GM23248 (cell line): ENCODE results near the gene CDC42EP5. TPM values are rescaled to one million over a fixed set of nuclear protein-coding genes. Genes with fewer than 3 reads are reported as not detected.
A peak's percentile ranks its signal among the peaks of the same experiment; 100 is the strongest.

ENCODE experiments used
- DNase-seq: peaks from one replicate; pipeline ENCODE4 v3.0.0-alpha.2; 2015
- H2AFZ ChIP-seq: fragments of 200-600 bp; sonication (generic); 2 replicates; pipeline ENCODE4 v1.6.1; 2016; ENCODE audit warnings: antibody characterized with exemption
- H3F3A ChIP-seq: fragments of 200-600 bp; sonication (generic); 2 replicates; pipeline ENCODE4 v1.6.1; 2016; ENCODE audit warnings: mild to moderate bottlenecking, antibody characterized with exemption, mixed run types; ENCODE audit not compliant: insufficient read depth
- H3K27ac ChIP-seq: fragments of 200-600 bp; sonication (generic); 2 replicates; pipeline ENCODE4 v1.5.1; 2016; ENCODE audit warnings: mild to moderate bottlenecking
- H3K27me3 ChIP-seq: fragments of 200-600 bp; sonication (generic); replicated peaks from 2 replicates; pipeline ENCODE4 v1.6.1; 2016; ENCODE audit warnings: mild to moderate bottlenecking; ENCODE audit not compliant: insufficient read depth
- H3K36me3 ChIP-seq: fragments of 200-600 bp; sonication (generic); 2 replicates; pipeline ENCODE4 v1.6.1; 2016; ENCODE audit warnings: low read depth, mild to moderate bottlenecking
- H3K4me1 ChIP-seq: fragments of 200-600 bp; sonication (generic); 2 replicates; pipeline ENCODE4 v1.6.1; 2016; ENCODE audit warnings: mild to moderate bottlenecking; ENCODE audit not compliant: insufficient read depth
- H3K4me2 ChIP-seq: fragments of 200-600 bp; sonication (generic); one replicate; pipeline ENCODE4 v1.6.1; 2016; ENCODE audit warnings: mild to moderate bottlenecking; ENCODE audit not compliant: unreplicated experiment
- H3K4me3 ChIP-seq: fragments of 200-600 bp; sonication (generic); 2 replicates; pipeline ENCODE4 v1.5.1; 2016; ENCODE audit warnings: mild to moderate bottlenecking
- H3K79me2 ChIP-seq: fragments of 200-600 bp; sonication (generic); 2 replicates; pipeline ENCODE4 v1.6.1; 2016; ENCODE audit warnings: mild to moderate bottlenecking; ENCODE audit not compliant: insufficient read depth
- H3K9ac ChIP-seq: fragments of 200-600 bp; sonication (generic); 2 replicates; pipeline ENCODE4 v1.6.1; 2016; ENCODE audit warnings: mild to moderate bottlenecking
- H3K9me2 ChIP-seq: fragments of 200-600 bp; sonication (generic); 2 replicates; pipeline ENCODE4 v1.6.1; 2016; ENCODE audit warnings: mixed run types, mild to moderate bottlenecking, moderate library complexity; ENCODE audit not compliant: insufficient read depth
- H3K9me3 ChIP-seq: fragments of 200-600 bp; sonication (generic); one replicate; pipeline ENCODE4 v1.6.1; 2017; ENCODE audit warnings: low read depth
- H4K20me1 ChIP-seq: fragments of 200-600 bp; sonication (generic); 2 replicates; pipeline ENCODE4 v1.6.0; 2016; ENCODE audit not compliant: insufficient read depth
- EZH2 ChIP-seq: fragments of 200-600 bp; sonication (generic); IDR thresholded peaks from 2 replicates; pipeline ENCODE4 v1.6.1; 2018; ENCODE audit warnings: antibody characterized with exemption, mild to moderate bottlenecking; ENCODE audit not compliant: insufficient read depth, poor library complexity, severe bottlenecking
- EZH2phosphoT487 ChIP-seq: fragments of 200-600 bp; sonication (generic); IDR thresholded peaks from 2 replicates; pipeline ENCODE4 v1.6.1; 2018; ENCODE audit warnings: antibody characterized with exemption, moderate library complexity, mild to moderate bottlenecking, low read depth; ENCODE audit not compliant: insufficient read depth
- WGBS, 2 experiments: methylation state at CpG; one replicate each; pipeline ENCODE4 v1.1.6; 2015 to 2017; ENCODE audit warnings: low lambda C conversion rate in 2 of 2, low coverage in 1 of 2; ENCODE audit errors: missing lambda C conversion rate in 2 of 2; 5-methylcytosine and 5-hydroxymethylcytosine counted together
- in situ Hi-C: fragments of 300-500 bp; cut with MboI; formaldehyde crosslinking; loops from 2 replicates; pipeline ENCODE4 v1.15.0; 2020
- polyA plus RNA-seq: library from polyadenylated mRNA; unstranded; fragments of >200 nt; fragmentation: Nextera tagmentation; extraction: Ambion mirVana; gene quantifications from 2 replicates; pipeline ENCODE4 v1.2.1, GENCODE V29; 2016
- total RNA-seq: library from RNA; depleted of rRNA; stranded (reverse); fragments of >200 nt; shearing (Covaris generic); gene quantifications from 2 replicates; pipeline ENCODE4 v1.2.3, GENCODE V29; 2014; rRNA removed

Gene CDC42EP5, protein sequence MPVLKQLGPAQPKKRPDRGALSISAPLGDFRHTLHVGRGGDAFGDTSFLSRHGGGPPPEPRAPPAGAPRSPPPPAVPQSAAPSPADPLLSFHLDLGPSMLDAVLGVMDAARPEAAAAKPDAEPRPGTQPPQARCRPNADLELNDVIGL
- total RNA-seq (39.6 and 51.7 TPM in 2 replicates), polyA plus RNA-seq (4.4 and 5.2 TPM in 2 replicates)

GRCh38 chr19:54473071-54473891 is at the start of gene CDC42EP5:
CDC42EP5 (minus strand) TSS chr19:54473296; CDS start chr19:54465547, 7,749 bp downstream.
- no peaks in the 10 kb centered on the region for H4K20me1 ChIP-seq
- WGBS, 2 experiments, result 2 to 3% methylated on average over 13 to 14 of the region's 14 CpGs
- H3K4me1 ChIP-seq, result peaks cover 9% of the 10 kb centered on the region
- peak within 1 kb of the TSS; percentile 86 for H2AFZ ChIP-seq
- H3K27ac ChIP-seq, result peak within 1 kb of the TSS; percentile 60
- TF ChIP-seq EZH2 (no peak), EZH2phosphoT487 (no peak)
- H3K4me2 ChIP-seq, result peak within 1 kb of the TSS; percentile 87
- peak within 1 kb of the TSS; percentile 78 for H3K9ac ChIP-seq
- DNase-seq, result peak; percentile 88
- peak within 1 kb of the TSS; percentile 86 for H3K4me3 ChIP-seq
- 0 out of 2 replicates have a peak, but pooled peaks cover 2% of the 10 kb centered on the region for H3F3A ChIP-seq
- H3K27me3 ChIP-seq, result no peaks in the 10 kb centered on the region
- H3K36me3 ChIP-seq, result no peaks in the 10 kb centered on the region
- H3K9me3 ChIP-seq, result no peaks in the 10 kb centered on the region
- no peaks in the 10 kb centered on the region for H3K9me2 ChIP-seq
- in situ Hi-C loops, result loop anchor here (25.0 kb wide), 1 partner anchor 1189 kb away; the partner anchor contains the start of gene U2AF2
- H3K79me2 ChIP-seq, result peaks cover 30% of the 10 kb centered on the region

DNA sequence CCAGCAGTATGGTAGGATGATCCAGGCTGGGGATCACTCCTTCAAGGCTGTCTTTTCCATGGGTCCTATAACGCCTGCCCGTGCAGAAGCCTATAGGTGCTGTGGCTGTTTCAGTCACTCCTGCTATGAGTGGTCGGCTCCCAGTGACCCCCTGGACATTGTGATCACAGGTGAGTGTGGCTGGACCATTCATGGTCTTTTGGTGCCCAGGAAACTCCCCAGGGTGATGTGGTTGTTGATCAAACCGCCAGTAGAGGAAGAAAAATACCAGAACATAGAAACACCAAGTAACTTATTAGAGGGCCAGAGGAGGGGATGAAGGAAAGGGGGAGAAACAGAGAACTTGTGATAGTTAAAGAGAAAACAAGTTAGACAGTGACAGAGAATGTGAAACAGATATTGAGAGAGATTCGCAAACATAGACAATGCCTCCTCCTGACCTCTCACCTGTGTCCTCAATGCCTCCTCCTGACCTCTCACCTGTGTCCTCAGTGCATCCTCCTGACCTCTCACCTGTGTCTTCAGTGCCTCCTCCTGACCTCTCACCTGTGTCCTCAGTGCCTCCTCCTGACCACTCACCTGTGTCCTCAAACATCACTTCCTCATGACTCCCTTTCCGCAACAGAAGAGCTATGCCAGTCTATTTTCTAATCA is 48.9 kb upstream of the CDC42EP5 start:
- H3K9me2 ChIP-seq, result no peaks in the 10 kb centered on the region
- H3F3A ChIP-seq, result no peaks in the 10 kb centered on the region
- no peak overlapping the region for H3K27ac ChIP-seq
- no peaks in the 10 kb centered on the region for H3K27me3 ChIP-seq
- no peak overlapping the region for H3K4me3 ChIP-seq
- no peaks in the 10 kb centered on the region for H4K20me1 ChIP-seq
- H3K4me2 ChIP-seq, result no peak overlapping the region
- no peak for TF ChIP-seq EZH2phosphoT487
- TF ChIP-seq EZH2, result no peak
- WGBS, 2 experiments, result 43 to 56% methylated on average over 6 of the region's 6 CpGs
- no peaks in the 10 kb centered on the region for H3K9me3 ChIP-seq
- H3K79me2 ChIP-seq, result no peaks in the 10 kb centered on the region
- no peaks in the 10 kb centered on the region for H3K4me1 ChIP-seq
- H3K9ac ChIP-seq, result no peak overlapping the region
- in situ Hi-C loops, result no loop called here
- DNase-seq, result no peak
- H2AFZ ChIP-seq, result no peak overlapping the region
- no peaks in the 10 kb centered on the region for H3K36me3 ChIP-seq

DNA sequence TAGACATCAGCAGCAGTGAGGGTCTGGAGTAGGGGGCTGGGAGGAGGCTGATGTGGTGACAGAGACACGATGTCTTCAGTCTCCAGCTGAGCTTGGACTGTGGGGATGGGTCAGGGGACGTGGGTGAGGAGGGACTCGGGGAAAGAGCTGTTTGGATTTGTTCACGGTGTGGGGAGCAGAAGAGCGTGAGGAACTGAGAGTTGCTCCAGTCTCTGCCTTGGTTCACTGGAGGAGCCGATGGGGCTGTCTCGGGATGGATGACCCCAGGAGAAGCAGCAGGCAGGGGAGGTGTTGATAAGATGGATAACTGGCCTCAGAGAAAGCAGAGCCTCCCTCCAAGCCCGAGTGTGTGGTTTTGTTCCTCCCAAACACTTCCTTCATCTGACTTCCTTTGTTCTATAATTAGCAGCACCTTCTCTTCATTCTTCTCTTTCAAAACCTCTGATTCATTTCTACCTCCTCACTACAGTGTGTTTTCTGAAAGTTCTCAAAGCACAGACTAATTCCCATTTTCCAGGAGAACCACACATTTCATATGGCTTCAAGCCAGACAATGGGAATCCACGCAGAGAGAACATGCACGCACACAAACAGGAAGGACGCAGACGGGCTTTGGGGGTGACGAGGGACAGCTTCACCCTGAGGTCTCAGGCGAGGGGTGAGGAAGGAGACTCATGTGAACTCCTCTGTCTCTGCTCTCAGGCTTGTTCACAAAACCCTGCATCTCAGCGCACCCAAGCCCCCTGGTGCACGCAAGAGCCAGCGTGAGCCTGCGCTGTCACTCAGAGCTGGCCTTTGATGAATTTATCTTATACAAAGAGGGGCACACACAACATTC is 48.1 kb upstream of the CDC42EP5 start:
- Histone ChIP-seq H3K9ac (no peak overlapping the region), H3K4me2 (no peak overlapping the region), H3K79me2 (no peaks in the 10 kb centered on the region), H4K20me1 (no peaks in the 10 kb centered on the region), H3K4me3 (no peak overlapping the region), H2AFZ (no peak overlapping the region), H3K9me2 (no peaks in the 10 kb centered on the region), H3K36me3 (no peaks in the 10 kb centered on the region), H3K27me3 (no peaks in the 10 kb centered on the region), H3K9me3 (no peaks in the 10 kb centered on the region), H3K27ac (no peak overlapping the region), H3K4me1 (no peaks in the 10 kb centered on the region), H3F3A (no peaks in the 10 kb centered on the region)
- WGBS, 2 experiments, result 38 to 42% methylated on average over 17 of the region's 18 CpGs
- in situ Hi-C loops, result no loop called here
- TF ChIP-seq EZH2, result no peak
- TF ChIP-seq EZH2phosphoT487, result no peak
- DNase-seq, result no peak

DNA sequence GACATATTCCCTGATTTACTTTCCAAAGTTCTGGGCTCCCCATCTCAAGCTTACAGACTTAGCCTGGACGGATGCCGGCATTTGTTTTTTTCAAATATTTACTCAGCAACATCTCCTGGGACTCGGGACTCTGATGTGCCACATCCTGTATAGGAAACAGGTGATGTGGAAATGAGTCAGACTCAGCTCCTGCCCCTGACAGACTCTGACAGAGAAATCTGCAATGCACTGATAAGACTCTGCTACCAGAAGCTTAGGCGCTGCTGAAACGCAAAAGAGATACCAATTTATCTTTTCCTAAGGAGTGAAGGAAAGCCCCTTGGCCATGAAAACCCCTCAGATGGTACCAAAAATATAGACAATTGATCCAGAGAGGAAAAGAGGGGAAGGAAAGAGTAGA is 45.7 kb upstream of the CDC42EP5 start:
- H3K9ac ChIP-seq, result no peak overlapping the region

More for the DNA sequence above, 45.7 kb upstream of the CDC42EP5 start:
- no peaks in the 10 kb centered on the region for H3K27me3 ChIP-seq
- no peak overlapping the region for H2AFZ ChIP-seq
- WGBS, 2 experiments, result 48 to 56% methylated on average over 5 of the region's 5 CpGs
- H4K20me1 ChIP-seq, result no peaks in the 10 kb centered on the region
- H3K9me2 ChIP-seq, result no peaks in the 10 kb centered on the region
- no peaks in the 10 kb centered on the region for H3K4me1 ChIP-seq
- in situ Hi-C loops, result no loop called here
- no peaks in the 10 kb centered on the region for H3F3A ChIP-seq
- DNase-seq, result no peak
- H3K79me2 ChIP-seq, result no peaks in the 10 kb centered on the region
- H3K27ac ChIP-seq, result no peak overlapping the region
- no peaks in the 10 kb centered on the region for H3K36me3 ChIP-seq
- H3K4me3 ChIP-seq, result no peak overlapping the region
- H3K4me2 ChIP-seq, result no peak overlapping the region
- TF ChIP-seq EZH2 (no peak), EZH2phosphoT487 (no peak)
- H3K9me3 ChIP-seq, result no peaks in the 10 kb centered on the region
